Breast epithelium (tissue), 3 donors: ENCODE results near the gene ATG101.

ENCODE experiments used
- POLR2A ChIP-seq: fragments of 450-650 bp; IDR thresholded peaks from one replicate; pipeline ENCODE4 v1.6.1; 2016; ENCODE audit warnings: antibody characterized with exemption, mild to moderate bottlenecking, moderate library complexity
- POLR2AphosphoS5 ChIP-seq, 3 donors: sonication (generic); formaldehyde crosslinking; IDR thresholded peaks; one replicate each; pipeline ENCODE4 v1.6.1; 2017; ENCODE audit warnings: antibody characterized with exemption in 3 of 3

DNA sequence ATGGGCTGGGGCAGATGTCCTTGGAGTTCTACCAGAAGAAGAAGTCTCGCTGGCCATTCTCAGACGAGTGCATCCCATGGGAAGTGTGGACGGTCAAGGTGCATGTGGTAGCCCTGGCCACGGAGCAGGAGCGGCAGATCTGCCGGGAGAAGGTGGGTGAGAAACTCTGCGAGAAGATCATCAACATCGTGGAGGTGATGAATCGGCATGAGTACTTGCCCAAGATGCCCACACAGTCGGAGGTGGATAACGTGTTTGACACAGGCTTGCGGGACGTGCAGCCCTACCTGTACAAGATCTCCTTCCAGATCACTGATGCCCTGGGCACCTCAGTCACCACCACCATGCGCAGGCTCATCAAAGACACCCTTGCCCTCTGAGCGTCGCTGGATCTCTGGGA lies 7.0 kb downstream of the ATG101 start:
- TF ChIP-seq POLR2AphosphoS5 (IDR thresholded peaks at IDR 0.05): no peak
- no peak for TF ChIP-seq POLR2A
